Left forelimb (tissue), 1 donor: ENCODE measurements around the gene SYNE3.

ENCODE experiments used
- DNase-seq: peaks from one replicate; pipeline ENCODE4 v3.0.0-alpha.2; 2018; ENCODE audit warnings: low spot score

Gene SYNE3

GRCh38 chr14:95489214-95490137 is 27.0 kb downstream of the SYNE3 start:
- DNase-seq = no peak

- no peak for DNase-seq
Observed at GRCh38 chr14:95488376-95489213, 27.9 kb downstream of the SYNE3 start.

GRCh38 chr14:95487669-95488084 is 28.8 kb downstream of the SYNE3 start:
- DNase-seq = no peak

DNA sequence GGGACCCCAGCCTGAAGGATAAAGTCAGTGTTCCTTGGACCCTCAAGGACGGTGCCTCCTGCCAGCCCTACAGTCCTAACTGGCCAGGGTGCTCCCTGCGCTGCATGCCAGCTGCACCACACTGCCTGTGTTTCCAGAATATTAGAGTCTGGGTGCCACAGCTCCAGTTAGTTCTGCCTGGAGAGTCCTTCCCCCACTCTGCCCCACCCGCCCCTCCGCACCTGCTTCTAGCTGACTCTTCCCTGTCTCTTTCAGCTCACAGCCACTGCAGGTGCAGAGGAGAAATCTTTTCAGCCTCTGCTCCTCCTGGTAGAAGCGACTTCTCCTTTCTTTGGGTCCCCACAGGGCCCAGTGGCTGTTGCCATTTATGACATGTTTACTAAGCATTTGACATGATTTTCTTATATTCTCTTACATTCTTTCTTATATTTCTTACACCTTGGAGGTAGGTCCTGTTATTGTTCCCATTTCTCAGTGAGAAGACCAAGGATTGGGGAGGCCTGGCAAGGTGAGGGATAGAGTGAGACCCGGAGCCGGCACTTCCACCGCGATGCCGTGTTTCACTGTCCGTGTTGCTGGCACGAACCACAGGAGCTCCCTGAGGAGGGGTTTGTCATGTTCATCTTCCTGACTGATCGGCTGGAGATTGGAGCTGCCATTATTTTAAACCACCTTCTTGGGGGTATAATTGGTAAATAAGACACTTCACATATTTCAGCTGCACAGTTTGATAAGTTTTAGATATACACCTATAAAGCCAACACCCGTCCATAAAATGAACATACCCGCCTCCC is 29.4 kb downstream of the SYNE3 start:
- no peak for DNase-seq

GRCh38 chr14:95485222-95485819 is 31.1 kb downstream of the SYNE3 start:
- DNase-seq = no peak

DNA sequence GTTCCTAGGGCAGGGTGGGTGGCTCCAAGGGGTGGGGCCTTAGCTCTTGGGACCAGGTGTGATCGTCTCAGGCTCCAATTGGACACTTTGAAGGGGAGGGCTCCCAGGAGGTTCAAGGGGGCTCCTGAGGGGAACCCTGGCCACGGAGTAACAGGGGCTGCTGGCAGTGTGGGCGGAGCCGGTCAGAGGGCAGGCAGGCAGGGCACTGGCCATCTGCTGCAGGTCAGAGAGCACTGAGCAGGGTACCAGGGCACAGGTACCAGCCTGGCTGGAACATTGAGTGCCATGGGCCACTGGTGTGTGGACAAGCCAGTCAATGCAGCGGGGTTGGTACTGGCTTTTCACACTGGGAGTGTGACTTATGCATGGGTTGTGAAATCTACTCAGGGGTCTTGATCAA is 32.2 kb downstream of the SYNE3 start:
- DNase-seq = no peak

- no peak for DNase-seq
Observed at GRCh38 chr14:95483309-95484165, 32.9 kb downstream of the SYNE3 start.

- DNase-seq = no peak
Observed at GRCh38 chr14:95482627-95483308, 33.7 kb downstream of the SYNE3 start.

- DNase-seq = no peak
Observed at GRCh38 chr14:95481391-95482022, 34.9 kb downstream of the SYNE3 start.

GRCh38 chr14:95480887-95481226 is 35.6 kb downstream of the SYNE3 start:
- no peak for DNase-seq

- no peak for DNase-seq
Observed at GRCh38 chr14:95480109-95480886, 36.2 kb downstream of the SYNE3 start.

DNA sequence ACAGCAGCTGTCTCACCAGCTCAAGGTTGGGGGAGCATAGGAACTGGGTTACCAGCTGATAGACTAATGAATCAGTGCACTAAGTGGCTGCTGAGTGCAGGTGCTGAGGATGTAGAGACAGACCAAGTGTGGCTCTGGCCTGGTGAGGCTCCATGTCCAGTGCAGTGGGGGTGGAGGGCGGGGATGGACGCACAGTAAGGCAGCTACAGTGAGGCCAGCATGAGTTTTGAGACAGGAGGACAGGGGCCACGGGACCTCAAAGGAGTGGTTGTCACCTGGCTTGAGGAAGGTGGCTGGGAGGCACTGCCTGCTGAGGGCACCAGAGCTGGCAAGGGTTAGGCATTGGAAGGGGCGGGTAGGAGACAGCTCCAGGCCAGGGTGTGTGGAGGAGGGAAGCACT is 37.0 kb downstream of the SYNE3 start:
- DNase-seq = no peak

DNA sequence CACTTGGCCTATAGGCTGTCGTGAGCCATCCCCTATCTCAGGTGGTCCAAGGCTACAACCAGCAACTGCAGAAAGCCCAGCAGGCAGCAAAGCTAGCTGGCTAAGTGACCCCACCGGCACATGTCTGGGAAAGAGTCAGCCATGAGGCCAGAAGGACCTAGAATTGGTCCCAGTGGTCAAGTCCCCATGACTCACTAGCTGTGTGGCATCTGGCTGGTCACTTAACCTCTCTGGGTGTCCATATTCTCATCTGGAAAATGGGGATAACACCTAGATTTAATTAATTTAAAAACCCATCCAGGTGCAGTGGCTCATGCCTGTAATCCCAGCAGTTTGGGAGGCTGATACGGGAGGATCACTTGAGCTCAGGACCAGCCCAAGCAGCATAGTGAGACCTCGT is 37.6 kb downstream of the SYNE3 start:
- DNase-seq = no peak

- no peak for DNase-seq
Observed at GRCh38 chr14:95478309-95478708, 38.1 kb downstream of the SYNE3 start.

- DNase-seq = no peak
Observed at GRCh38 chr14:95477411-95478269, 38.8 kb downstream of the SYNE3 start.

GRCh38 chr14:95476747-95477146 is 39.7 kb downstream of the SYNE3 start:
- no peak for DNase-seq

DNA sequence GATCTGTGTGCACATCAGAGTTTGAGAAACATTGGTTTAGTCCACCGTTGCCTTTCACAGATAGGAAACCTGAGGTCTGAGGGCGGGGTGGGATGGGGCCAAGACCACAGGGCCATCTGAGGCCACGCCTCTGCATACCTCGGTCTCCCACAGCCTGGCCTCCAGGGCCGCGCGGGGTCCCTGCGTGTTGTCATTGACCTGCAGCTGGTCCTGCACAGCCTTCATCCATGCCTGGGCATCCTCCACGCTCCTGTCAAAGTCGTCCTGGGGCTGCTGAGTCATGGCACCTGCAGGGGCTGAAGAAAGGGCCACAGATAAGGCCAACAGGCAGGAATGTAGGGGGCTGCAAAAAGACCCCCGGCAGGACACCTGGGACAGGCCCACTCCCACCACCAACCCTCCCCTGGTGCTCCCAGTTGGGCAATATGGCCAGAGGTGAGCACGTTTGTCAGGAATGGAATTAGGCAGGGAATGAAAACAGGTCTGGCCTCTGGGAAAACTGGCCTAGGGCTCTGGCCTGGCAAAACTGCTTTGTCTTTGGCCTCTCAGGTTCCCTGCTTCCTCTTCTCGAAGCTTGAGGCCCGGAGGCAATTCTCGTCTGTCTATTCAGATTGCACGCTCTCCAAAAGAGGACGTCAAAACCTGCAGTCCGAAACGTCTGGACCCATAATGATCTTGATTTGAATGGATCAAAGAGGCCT is 40.8 kb downstream of the SYNE3 start:
- DNase-seq = no peak
